GM12878 (cell line): ENCODE measurements around the gene FLOT1. TPM values are rescaled to one million over a fixed set of nuclear protein-coding genes. Genes with fewer than 3 reads are reported as not detected.

Experiments used
- BACH1 ChIP-seq: fragments of 450-650 bp; IDR thresholded peaks from 2 replicates; pipeline ENCODE4 v1.6.1; 2017; ENCODE audit warnings: mild to moderate bottlenecking, borderline replicate concordance
- BHLHE40 ChIP-seq, 2 experiments: fragments of 450-650 bp in 1 of 2; IDR thresholded peaks; 2 replicates each; pipeline ENCODE4 v1.6.1; 2011 to 2017; ENCODE audit warnings: low read depth in 2 of 2, borderline replicate concordance in 1 of 2, improper control_type of control experiment in 1 of 2, low read length in 1 of 2, mild to moderate bottlenecking in 1 of 2
- CTCF ChIP-seq, 3 experiments: IDR thresholded peaks in 2 of 3; conservative IDR thresholded peaks in 1 of 3; 2 replicates each; pipeline ENCODE4 v1.5.1; 2011; ENCODE audit warnings: low read depth in 3 of 3, low read length in 3 of 3, mild to moderate bottlenecking in 3 of 3, control low read depth in 2 of 3, moderate library complexity in 2 of 3, inconsistent platforms in 1 of 3, mixed read lengths in 1 of 3; ENCODE audit not compliant: control insufficient read depth in 2 of 3, insufficient read depth in 1 of 3; ENCODE audit errors: extremely low read depth in 1 of 3
- E4F1 ChIP-seq: fragments of 450-650 bp; IDR thresholded peaks from 2 replicates; pipeline ENCODE4 v1.6.1; 2018; ENCODE audit warnings: borderline replicate concordance, mild to moderate bottlenecking; ENCODE audit not compliant: partially characterized antibody
- GABPA ChIP-seq: IDR thresholded peaks from 2 replicates; pipeline ENCODE4 v1.6.1; 2014; ENCODE audit warnings: antibody characterized with exemption, low read depth, mild to moderate bottlenecking, inconsistent platforms
- GATAD2B ChIP-seq: fragments of 450-650 bp; conservative IDR thresholded peaks from 2 replicates; pipeline ENCODE4 v1.6.1; 2017; ENCODE audit warnings: low read depth, mild to moderate bottlenecking, moderate library complexity
- IKZF1 ChIP-seq: fragments of 450-650 bp; conservative IDR thresholded peaks from 2 replicates; pipeline ENCODE4 v1.6.1; 2017; ENCODE audit warnings: antibody characterized with exemption, mild to moderate bottlenecking
- KAT2A ChIP-seq: conservative IDR thresholded peaks from 2 replicates; pipeline ENCODE4 v1.6.1; 2011; ENCODE audit warnings: low read depth, low read length; ENCODE audit not compliant: control insufficient read depth
- KLF5 ChIP-seq: fragments of 450-650 bp; IDR thresholded peaks from 2 replicates; pipeline ENCODE4 v1.6.1; 2014; ENCODE audit warnings: mild to moderate bottlenecking; ENCODE audit not compliant: partially characterized antibody
- NBN ChIP-seq: fragments of 450-650 bp; IDR thresholded peaks from 2 replicates; pipeline ENCODE4 v1.6.1; 2016
- RUNX3 ChIP-seq: IDR thresholded peaks from 2 replicates; pipeline ENCODE4 v1.6.1; 2012; ENCODE audit warnings: low read length, inconsistent platforms
- TBL1XR1 ChIP-seq: IDR thresholded peaks from 2 replicates; pipeline ENCODE4 v1.6.1; 2012; ENCODE audit warnings: low read depth, low read length, improper control_type of control experiment
- USF2 ChIP-seq: IDR thresholded peaks from 2 replicates; pipeline ENCODE4 v1.6.1; 2011; ENCODE audit warnings: low read depth, low read length, improper control_type of control experiment, borderline replicate concordance
- WRNIP1 ChIP-seq: IDR thresholded peaks from 2 replicates; pipeline ENCODE4 v1.6.1; 2011; ENCODE audit warnings: low read depth, low read length, improper control_type of control experiment, borderline replicate concordance
- YBX1 ChIP-seq: fragments of 450-650 bp; IDR thresholded peaks from 2 replicates; pipeline ENCODE4 v1.6.1; 2016; ENCODE audit warnings: antibody characterized with exemption
- polyA plus RNA-seq, 11 experiments: library from polyadenylated mRNA; depleted of rRNA in 4 of 11; unstranded in 6 of 11; stranded (reverse) in 5 of 11; fragments of >200 nt; fragmentation: Nextera tagmentation in 4 of 11; fragmentation: Illumina TruSeq in 1 of 11; extraction: Ambion mirVana in 4 of 11; extraction: Trizol in 1 of 11; gene quantifications; 1 replicate in 1 of 11; 2 replicates in 10 of 11; pipeline versions ENCODE4 v1.2.1 to v1.2.3, GENCODE V29; 2011 to 2016; ENCODE audit warnings: inconsistent platforms in 2 of 11, missing spikeins in 2 of 11, low read depth in 1 of 11
- total RNA-seq, 4 experiments: library from RNA; depleted of rRNA in 3 of 4; stranded (reverse); fragments of >200 nt in 3 of 4; fragmentation: Illumina TruSeq in 1 of 4; extraction: Trizol in 1 of 4; gene quantifications; 2 replicates each; pipeline versions ENCODE4 v1.2.1 to v1.2.3, GENCODE V29; 2013 to 2021
- TF ChIP-seq, protein P1 (sequence below): IDR thresholded peaks from 2 replicates; pipeline ENCODE4 v1.6.1; 2011; ENCODE audit warnings: low read depth, mild to moderate bottlenecking, low read length, moderate library complexity, borderline replicate concordance; ENCODE audit errors: extremely low read depth
- TF ChIP-seq, protein P2 (sequence below): fragments of 450-650 bp; IDR thresholded peaks from 2 replicates; pipeline ENCODE4 v1.6.1; 2017; ENCODE audit warnings: mild to moderate bottlenecking, low read depth, inconsistent platforms; ENCODE audit not compliant: poor library complexity, severe bottlenecking
- TF ChIP-seq, protein P3 (sequence below): fragments of 450-650 bp; IDR thresholded peaks from 2 replicates; pipeline ENCODE4 v1.6.1; 2014; ENCODE audit warnings: mild to moderate bottlenecking
- TF ChIP-seq, protein P4 (sequence below): fragments of 150-350 bp; IDR thresholded peaks from 2 replicates; pipeline ENCODE4 v1.6.1; 2014; ENCODE audit warnings: mild to moderate bottlenecking, low read depth, low read length

Gene FLOT1
- total and polyA plus RNA-seq, 10 of the 15 experiments (the other 5 are each of a cell fraction or from before 2014, with no cell fraction given) = 12.3 to 153 (median 112) TPM

- TF ChIP-seq WRNIP1 (no peak), GATAD2B (no peak), KAT2A (no peak), USF2 (no peak), BHLHE40 (IDR thresholded peaks at IDR 0.05; ENCODE audit: borderline replicate concordance in 1 of 2, low read depth in 2 of 2, low read length in 1 of 2) (no peak; a peak in 1 of 4 replicates), GABPA (0 out of 2 replicates have a peak, but pooled peaks have one; percentile 10), BACH1 (no peak), YBX1 (no peak), E4F1 (no peak), KLF5 (no peak), NBN (0 out of 2 replicates have a peak, but pooled peaks have one; percentile 57), TBL1XR1 (no peak), IKZF1 (peak; percentile 79), CTCF (IDR thresholded peaks at IDR 0.05 in 2 of 3, conservative IDR thresholded peaks at IDR 0.05 in 1 of 3; ENCODE audit: control insufficient read depth in 2 of 3, extremely low read depth in 1 of 3, insufficient read depth in 1 of 3, low read depth in 3 of 3, low read length in 3 of 3) (no peak), RUNX3 (peak; percentile 54)
- TF ChIP-seq, protein P1, sequence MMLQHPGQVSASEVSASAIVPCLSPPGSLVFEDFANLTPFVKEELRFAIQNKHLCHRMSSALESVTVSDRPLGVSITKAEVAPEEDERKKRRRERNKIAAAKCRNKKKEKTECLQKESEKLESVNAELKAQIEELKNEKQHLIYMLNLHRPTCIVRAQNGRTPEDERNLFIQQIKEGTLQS = no peak
- TF ChIP-seq, protein P2, sequence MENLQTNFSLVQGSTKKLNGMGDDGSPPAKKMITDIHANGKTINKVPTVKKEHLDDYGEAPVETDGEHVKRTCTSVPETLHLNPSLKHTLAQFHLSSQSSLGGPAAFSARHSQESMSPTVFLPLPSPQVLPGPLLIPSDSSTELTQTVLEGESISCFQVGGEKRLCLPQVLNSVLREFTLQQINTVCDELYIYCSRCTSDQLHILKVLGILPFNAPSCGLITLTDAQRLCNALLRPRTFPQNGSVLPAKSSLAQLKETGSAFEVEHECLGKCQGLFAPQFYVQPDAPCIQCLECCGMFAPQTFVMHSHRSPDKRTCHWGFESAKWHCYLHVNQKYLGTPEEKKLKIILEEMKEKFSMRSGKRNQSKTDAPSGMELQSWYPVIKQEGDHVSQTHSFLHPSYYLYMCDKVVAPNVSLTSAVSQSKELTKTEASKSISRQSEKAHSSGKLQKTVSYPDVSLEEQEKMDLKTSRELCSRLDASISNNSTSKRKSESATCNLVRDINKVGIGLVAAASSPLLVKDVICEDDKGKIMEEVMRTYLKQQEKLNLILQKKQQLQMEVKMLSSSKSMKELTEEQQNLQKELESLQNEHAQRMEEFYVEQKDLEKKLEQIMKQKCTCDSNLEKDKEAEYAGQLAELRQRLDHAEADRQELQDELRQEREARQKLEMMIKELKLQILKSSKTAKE = no peak
- TF ChIP-seq, protein P3, sequence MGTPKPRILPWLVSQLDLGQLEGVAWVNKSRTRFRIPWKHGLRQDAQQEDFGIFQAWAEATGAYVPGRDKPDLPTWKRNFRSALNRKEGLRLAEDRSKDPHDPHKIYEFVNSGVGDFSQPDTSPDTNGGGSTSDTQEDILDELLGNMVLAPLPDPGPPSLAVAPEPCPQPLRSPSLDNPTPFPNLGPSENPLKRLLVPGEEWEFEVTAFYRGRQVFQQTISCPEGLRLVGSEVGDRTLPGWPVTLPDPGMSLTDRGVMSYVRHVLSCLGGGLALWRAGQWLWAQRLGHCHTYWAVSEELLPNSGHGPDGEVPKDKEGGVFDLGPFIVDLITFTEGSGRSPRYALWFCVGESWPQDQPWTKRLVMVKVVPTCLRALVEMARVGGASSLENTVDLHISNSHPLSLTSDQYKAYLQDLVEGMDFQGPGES = no peak
- TF ChIP-seq, protein P4, sequence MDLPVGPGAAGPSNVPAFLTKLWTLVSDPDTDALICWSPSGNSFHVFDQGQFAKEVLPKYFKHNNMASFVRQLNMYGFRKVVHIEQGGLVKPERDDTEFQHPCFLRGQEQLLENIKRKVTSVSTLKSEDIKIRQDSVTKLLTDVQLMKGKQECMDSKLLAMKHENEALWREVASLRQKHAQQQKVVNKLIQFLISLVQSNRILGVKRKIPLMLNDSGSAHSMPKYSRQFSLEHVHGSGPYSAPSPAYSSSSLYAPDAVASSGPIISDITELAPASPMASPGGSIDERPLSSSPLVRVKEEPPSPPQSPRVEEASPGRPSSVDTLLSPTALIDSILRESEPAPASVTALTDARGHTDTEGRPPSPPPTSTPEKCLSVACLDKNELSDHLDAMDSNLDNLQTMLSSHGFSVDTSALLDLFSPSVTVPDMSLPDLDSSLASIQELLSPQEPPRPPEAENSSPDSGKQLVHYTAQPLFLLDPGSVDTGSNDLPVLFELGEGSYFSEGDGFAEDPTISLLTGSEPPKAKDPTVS = no peak
These were observed 6.7 kb downstream of the FLOT1 start (continued) for GRCh38 chr6:30735668-30736314.
